ENCODE results near the gene CYP2S1.

DNA sequence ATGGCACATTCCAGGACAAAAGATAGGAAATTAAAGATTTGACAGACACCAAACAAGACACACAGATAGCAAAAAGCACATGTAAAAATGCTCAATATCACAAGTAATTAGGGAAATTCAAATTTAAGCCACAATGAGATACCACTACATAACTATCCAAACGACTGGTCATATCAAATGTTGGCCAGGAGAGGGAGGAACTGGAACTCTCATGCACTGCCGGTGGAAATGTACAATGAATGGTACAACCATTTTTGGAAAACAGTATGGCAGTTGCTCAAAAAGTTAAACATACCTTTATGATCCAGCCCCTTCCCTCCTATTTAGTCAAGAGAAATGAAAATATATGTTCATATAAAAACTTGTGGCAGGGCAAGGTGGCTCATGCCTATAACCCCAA, 36.8 kb upstream of the CYP2S1 start:
- TF ChIP-seq, protein P1, sequence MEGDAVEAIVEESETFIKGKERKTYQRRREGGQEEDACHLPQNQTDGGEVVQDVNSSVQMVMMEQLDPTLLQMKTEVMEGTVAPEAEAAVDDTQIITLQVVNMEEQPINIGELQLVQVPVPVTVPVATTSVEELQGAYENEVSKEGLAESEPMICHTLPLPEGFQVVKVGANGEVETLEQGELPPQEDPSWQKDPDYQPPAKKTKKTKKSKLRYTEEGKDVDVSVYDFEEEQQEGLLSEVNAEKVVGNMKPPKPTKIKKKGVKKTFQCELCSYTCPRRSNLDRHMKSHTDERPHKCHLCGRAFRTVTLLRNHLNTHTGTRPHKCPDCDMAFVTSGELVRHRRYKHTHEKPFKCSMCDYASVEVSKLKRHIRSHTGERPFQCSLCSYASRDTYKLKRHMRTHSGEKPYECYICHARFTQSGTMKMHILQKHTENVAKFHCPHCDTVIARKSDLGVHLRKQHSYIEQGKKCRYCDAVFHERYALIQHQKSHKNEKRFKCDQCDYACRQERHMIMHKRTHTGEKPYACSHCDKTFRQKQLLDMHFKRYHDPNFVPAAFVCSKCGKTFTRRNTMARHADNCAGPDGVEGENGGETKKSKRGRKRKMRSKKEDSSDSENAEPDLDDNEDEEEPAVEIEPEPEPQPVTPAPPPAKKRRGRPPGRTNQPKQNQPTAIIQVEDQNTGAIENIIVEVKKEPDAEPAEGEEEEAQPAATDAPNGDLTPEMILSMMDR (IDR thresholded peaks at IDR 0.05) = no peak
- no peak for TF ChIP-seq POLR2A (IDR thresholded peaks at IDR 0.05)
